K562 (cell line): ENCODE data around the gene LRP10. TPM values are rescaled to one million over a fixed set of nuclear protein-coding genes. Genes with fewer than 3 reads are reported as not detected.

ENCODE experiments used
- ATAC-seq: fragments of 200-7000 bp; cut with Tn5 transposase; 3 replicates; pipeline ENCODE4 v1.9.1; 2020; ENCODE audit warnings: moderate library complexity
- BruUV-seq: library from RNA; stranded (reverse); fragments of 400-500 nt; replicated peaks from 2 replicates; lab custom pipeline; 2021; lab: Mats Ljungman, UMichigan
- CTCF ChIA-PET: fragments of 300-600 bp; formaldehyde crosslinking; extraction: SDS; loops from one replicate; lab custom pipeline; 2021; ENCODE audit warnings: low intra/inter-chr PET ratio; lab: Yijun Ruan, JAX
- POLR2A ChIA-PET: fragments of 300-600, 350-650 bp; sonication (Branson Sonifier 250); formaldehyde crosslinking; extraction: SDS; loops from one replicate; lab custom pipeline; 2021; ENCODE audit warnings: antibody characterized with exemption, inconsistent platforms; lab: Yijun Ruan, JAX
- DNase-seq, 4 experiments: peaks; one replicate each; pipeline versions ENCODE4 v3.0.0 to v3.0.0-alpha.2; 2011 to 2018; ENCODE audit warnings: low spot score in 3 of 4, mixed read lengths in 3 of 4; ENCODE audit errors: extremely low read depth in 1 of 4
- FAIRE-seq: peaks from 2 replicates; lab custom pipeline; 2011; peaks lifted over from hg19 to GRCh38; lab: Jason Lieb, UNC
- H2AFZ ChIP-seq: 2 replicates; pipeline ENCODE4 v1.6.0; 2011; ENCODE audit warnings: low read depth, low read length, control low read depth, inconsistent platforms
- H3K27ac ChIP-seq: fragments of 200-600 bp; 3 replicates; pipeline ENCODE4 v1.8.0; 2011; ENCODE audit warnings: low read depth, mild to moderate bottlenecking, control low read depth, inconsistent platforms, low read length, moderate library complexity, mixed read lengths; ENCODE audit errors: extremely low read depth
- H3K27me3 ChIP-seq, 2 experiments: fragments of 300-600 bp in 1 of 2; 2 replicates in 1 of 2; 3 replicates in 1 of 2; pipeline versions ENCODE4 v1.6.0 to v1.8.0; 2011; ENCODE audit warnings: inconsistent platforms in 2 of 2, low read length in 2 of 2, mild to moderate bottlenecking in 1 of 2, mixed read lengths in 1 of 2, moderate library complexity in 1 of 2; ENCODE audit not compliant: control insufficient read depth in 2 of 2, insufficient read depth in 2 of 2
- H3K36me3 ChIP-seq: fragments of 300-600 bp; 3 replicates; pipeline ENCODE4 v1.8.0; 2011; ENCODE audit warnings: mild to moderate bottlenecking, low read length, inconsistent platforms; ENCODE audit not compliant: control insufficient read depth, insufficient read depth
- H3K4me1 ChIP-seq, 2 experiments: fragments of 200-600 bp in 1 of 2; replicated peaks in 1 of 2; 2 replicates in 1 of 2; 3 replicates in 1 of 2; pipeline versions ENCODE4 v1.5.1 to v1.8.0; 2011; ENCODE audit warnings: inconsistent platforms in 2 of 2, low read length in 2 of 2, mild to moderate bottlenecking in 1 of 2, mixed read lengths in 1 of 2, moderate library complexity in 1 of 2; ENCODE audit not compliant: control insufficient read depth in 2 of 2, insufficient read depth in 2 of 2
- H3K4me2 ChIP-seq: 2 replicates; pipeline ENCODE4 v1.6.1; 2011; ENCODE audit warnings: low read length, control low read depth, inconsistent platforms, mixed read lengths; ENCODE audit not compliant: insufficient read depth
- H3K4me3 ChIP-seq: fragments of 200-600 bp; sonication (generic), shearing (Covaris generic); 2 replicates; pipeline ENCODE4 v1.5.1; 2016; ENCODE audit warnings: control low read depth, inconsistent platforms
- H3K79me2 ChIP-seq: fragments of 200-600 bp; 3 replicates; pipeline ENCODE4 v1.8.0; 2011; ENCODE audit warnings: low read length, inconsistent platforms; ENCODE audit not compliant: control insufficient read depth, insufficient read depth
- H3K9ac ChIP-seq, 2 experiments: 2 replicates each; pipeline versions ENCODE4 v1.6.0 to v1.6.1; 2011; ENCODE audit warnings: low read depth in 2 of 2, low read length in 2 of 2, control low read depth in 1 of 2, inconsistent platforms in 1 of 2, mild to moderate bottlenecking in 1 of 2, mixed read lengths in 1 of 2; ENCODE audit not compliant: insufficient read depth in 1 of 2
- H3K9me1 ChIP-seq: one replicate; pipeline ENCODE4 v1.6.0; 2011; ENCODE audit warnings: inconsistent platforms, mild to moderate bottlenecking, low read length, moderate library complexity; ENCODE audit not compliant: control insufficient read depth, insufficient read depth
- H3K9me3 ChIP-seq: replicated peaks from 2 replicates; pipeline ENCODE4 v1.5.1; 2011; ENCODE audit warnings: low read depth, low read length, inconsistent platforms; ENCODE audit not compliant: control insufficient read depth, insufficient read depth
- H4K20me1 ChIP-seq: replicated peaks from 2 replicates; pipeline ENCODE4 v1.6.1; 2011; ENCODE audit warnings: low read length, inconsistent platforms, mixed read lengths; ENCODE audit not compliant: control insufficient read depth, insufficient read depth
- ARHGAP35 ChIP-seq: fragments of 450-650 bp; IDR thresholded peaks from 2 replicates; pipeline ENCODE4 v1.6.1; 2018; ENCODE audit not compliant: partially characterized antibody
- CREB3L1 ChIP-seq: fragments of 450-650 bp; IDR thresholded peaks from 2 replicates; pipeline ENCODE4 v1.6.1; 2014; ENCODE audit warnings: low read depth, mild to moderate bottlenecking, moderate library complexity, borderline replicate concordance
- DIDO1 ChIP-seq: fragments of 450-650 bp; IDR thresholded peaks from 2 replicates; pipeline ENCODE4 v1.6.1; 2016; ENCODE audit warnings: low read depth, missing biosample characterization, missing genetic modification characterization
- E2F8 ChIP-seq: fragments of 450-650 bp; IDR thresholded peaks from 2 replicates; pipeline ENCODE4 v1.7.1; 2018; ENCODE audit warnings: mild to moderate bottlenecking, low read depth; ENCODE audit not compliant: partially characterized antibody
- MLLT1 ChIP-seq, 2 experiments: fragments of 450-650 bp; IDR thresholded peaks; 2 replicates each; pipeline ENCODE4 v1.6.1; 2016
- POLR3G ChIP-seq: IDR thresholded peaks from 2 replicates; pipeline ENCODE4 v1.6.1; 2011; ENCODE audit not compliant: insufficient read length, insufficient replicate concordance; ENCODE audit errors: extremely low read depth
- THAP12 ChIP-seq: fragments of 250-450 bp; sonication (Bioruptor Pico); IDR thresholded peaks from 2 replicates; pipeline ENCODE4 v1.9.0; 2021; ENCODE audit warnings: mild to moderate bottlenecking, inconsistent platforms
- ZNF609 ChIP-seq: sonication (generic); formaldehyde crosslinking; IDR thresholded peaks from 2 replicates; pipeline ENCODE4 v1.8.1; 2023; ENCODE audit warnings: missing genetic modification reagents, mild to moderate bottlenecking, borderline replicate concordance
- WGBS: fragments of 100-300 bp; shearing (Covaris generic); methylation state at CpG from one replicate; pipeline ENCODE4 v1.1.6; 2016; ENCODE audit warnings: low coverage, mixed read lengths; ENCODE audit not compliant: insufficient coverage; ENCODE audit errors: missing lambda C conversion rate; 5-methylcytosine and 5-hydroxymethylcytosine counted together
- in situ Hi-C: fragments of 300-500 bp; cut with MboI; formaldehyde crosslinking; loops from 4 replicates; pipeline ENCODE4 v1.15.0; 2018; ENCODE audit warnings: inconsistent platforms, mixed read lengths
- intact Hi-C: fragments of 100-400 bp; cut with micrococcal nuclease; formaldehyde crosslinking; loops from 2 replicates; pipeline ENCODE4 v1.14.2; 2022
- polyA plus RNA-seq, 8 experiments: library from polyadenylated mRNA; depleted of rRNA in 4 of 8; stranded (reverse) in 5 of 8; unstranded in 3 of 8; fragments of >200 nt; fragmentation: Nextera tagmentation in 2 of 8; fragmentation: Illumina TruSeq in 1 of 8; extraction: Ambion mirVana in 2 of 8; extraction: Trizol in 1 of 8; gene quantifications; 2 replicates each; pipeline versions ENCODE4 v1.2.1 to v1.2.3, GENCODE V29; 2011 to 2014; ENCODE audit warnings: inconsistent platforms in 1 of 8, missing spikeins in 1 of 8
- total RNA-seq, 7 experiments: library from RNA; depleted of rRNA in 6 of 7; stranded (reverse); fragments of >200 nt in 6 of 7; fragmentation: Illumina TruSeq in 2 of 7; extraction: Trizol in 2 of 7; gene quantifications; 2 replicates each; pipeline versions ENCODE4 v1.2.1 to v1.2.3, GENCODE V29; 2011 to 2021; ENCODE audit warnings: low replicate concordance in 1 of 7

LRP10 gene
- total and polyA plus RNA-seq, 9 of the 15 experiments (the other 6 are each of a cell fraction or from before 2014, with no cell fraction given), result 1.3 to 45.5 (median 10.9) TPM

- Histone ChIP-seq H3K4me3 (no peak overlapping the region), H4K20me1 (no peaks in the 10 kb centered on the region), H3K9me3 (no peaks in the 10 kb centered on the region), H3K27ac (no peak overlapping the region), H3K4me1 (peaks cover 5 to 27% of the 10 kb centered on the region in 2 experiments; a peak in 2 of 5 replicates), H3K36me3 (no peaks in the 10 kb centered on the region), H3K4me2 (no peak overlapping the region), H3K9me1 (no peaks in the 10 kb centered on the region), H3K9ac (no peak overlapping the region; a peak in 1 of 4 replicates), H3K79me2 (no peaks in the 10 kb centered on the region), H2AFZ (no peak overlapping the region), H3K27me3 (no peaks in the 10 kb centered on the region)
- ATAC-seq (no peak), DNase-seq (no peak), FAIRE-seq (no peak)
- in situ Hi-C loops (loop anchor here (10.0 kb wide), 2 partner anchors 190 to 280 kb away; no protein-coding TSS in a partner anchor), intact Hi-C loops (no loop called here)
- WGBS, result 42% methylated on average over 8 of the region's 9 CpGs
- no TSS peak for BruUV-seq
- POLR2A ChIA-PET, result interaction anchor here (0.6 to 1.1 kb wide), 3 partner anchors 17 to 71 kb away, joined by 3 to 6 read pairs (median 4); no protein-coding TSS in a partner anchor
- CTCF ChIA-PET, result interaction anchor here (0.9 kb wide), 1 partner anchor 67 kb away, joined by 3 read pairs; no protein-coding TSS in a partner anchor
- TF ChIP-seq CREB3L1 (no peak), MLLT1 (IDR thresholded peaks at IDR 0.05) (no peak), ZNF609 (CRISPR knock-in tag) (no peak), POLR3G (no peak), E2F8 (no peak), THAP12 (no peak), DIDO1 (tag) (no peak), ARHGAP35 (no peak)
Observed at GRCh38 chr14:22845103-22845394, 26.5 kb upstream of the LRP10 start.
